GM12892 (cell line): ENCODE results near the gene MAPK14.
"Not testable (repeated sequence)": the region's sequence is repeated elsewhere in the genome, so short reads cannot be mapped to it uniquely, and the experiment has no call there.

Experiments used
- DNase-seq: peaks from one replicate; pipeline ENCODE4 v3.0.0; 2011; ENCODE audit not compliant: insufficient read length
- FAIRE-seq: peaks from 2 replicates; lab custom pipeline; 2011; peaks lifted over from hg19 to GRCh38; lab: Jason Lieb, UNC
- POLR2A ChIP-seq: IDR thresholded peaks from 2 replicates; pipeline ENCODE4 v1.6.1; 2011; ENCODE audit warnings: low read depth, low read length, control low read depth
- POLR2AphosphoS5 ChIP-seq: IDR thresholded peaks from 2 replicates; pipeline ENCODE4 v1.6.1; 2011; ENCODE audit warnings: low read depth, low read length, control low read depth
- TAF1 ChIP-seq: IDR thresholded peaks from 2 replicates; pipeline ENCODE4 v1.6.1; 2011; ENCODE audit warnings: low read depth, mild to moderate bottlenecking, control low read depth, low read length, borderline replicate concordance

MAPK14 gene

DNA sequence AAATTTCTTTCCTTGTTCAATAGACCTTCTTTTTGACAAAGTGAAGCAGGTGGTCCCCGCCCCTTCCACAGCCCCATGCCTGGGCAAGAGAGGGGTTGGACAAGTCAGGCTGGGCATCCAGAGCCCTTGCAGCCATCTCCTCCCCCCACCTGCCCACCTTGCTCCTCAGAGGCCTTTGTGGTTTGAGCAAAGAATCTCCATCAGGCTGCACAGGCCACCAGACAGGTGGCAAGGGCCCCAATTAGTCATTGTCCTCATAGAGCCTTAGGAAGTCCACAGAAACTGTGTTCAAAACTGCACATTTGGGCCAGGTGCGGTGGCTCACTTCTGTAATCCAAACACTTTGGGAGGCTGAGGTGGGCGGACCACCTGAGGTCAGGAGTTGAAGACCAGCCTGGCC lies 101.2 kb downstream of the MAPK14 start:
- FAIRE-seq (no peak), DNase-seq (no peak)
- TF ChIP-seq POLR2A (no peak), POLR2AphosphoS5 (no peak), TAF1 (no peak)

DNA sequence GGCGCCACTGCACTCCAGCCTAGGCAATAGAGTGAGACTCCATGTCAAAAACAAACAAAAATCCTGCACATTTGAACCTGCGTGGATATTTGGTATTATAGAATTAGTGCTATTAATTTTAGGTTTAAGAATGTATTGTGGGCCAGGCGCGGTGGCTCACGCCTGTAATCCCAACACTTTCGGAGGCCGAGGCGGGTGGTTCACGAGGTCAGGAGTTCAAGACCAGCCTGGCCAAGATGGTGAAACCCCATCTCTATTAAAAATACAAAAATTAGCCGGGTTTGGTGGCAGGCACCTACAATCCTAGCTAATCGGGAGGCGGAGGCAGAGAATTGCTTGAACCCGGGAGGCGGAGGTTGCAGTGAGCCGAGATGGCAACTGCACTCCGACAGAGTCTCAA lies 101.7 kb downstream of the MAPK14 start:
- FAIRE-seq, DNase-seq: not testable (repeated sequence)

DNA sequence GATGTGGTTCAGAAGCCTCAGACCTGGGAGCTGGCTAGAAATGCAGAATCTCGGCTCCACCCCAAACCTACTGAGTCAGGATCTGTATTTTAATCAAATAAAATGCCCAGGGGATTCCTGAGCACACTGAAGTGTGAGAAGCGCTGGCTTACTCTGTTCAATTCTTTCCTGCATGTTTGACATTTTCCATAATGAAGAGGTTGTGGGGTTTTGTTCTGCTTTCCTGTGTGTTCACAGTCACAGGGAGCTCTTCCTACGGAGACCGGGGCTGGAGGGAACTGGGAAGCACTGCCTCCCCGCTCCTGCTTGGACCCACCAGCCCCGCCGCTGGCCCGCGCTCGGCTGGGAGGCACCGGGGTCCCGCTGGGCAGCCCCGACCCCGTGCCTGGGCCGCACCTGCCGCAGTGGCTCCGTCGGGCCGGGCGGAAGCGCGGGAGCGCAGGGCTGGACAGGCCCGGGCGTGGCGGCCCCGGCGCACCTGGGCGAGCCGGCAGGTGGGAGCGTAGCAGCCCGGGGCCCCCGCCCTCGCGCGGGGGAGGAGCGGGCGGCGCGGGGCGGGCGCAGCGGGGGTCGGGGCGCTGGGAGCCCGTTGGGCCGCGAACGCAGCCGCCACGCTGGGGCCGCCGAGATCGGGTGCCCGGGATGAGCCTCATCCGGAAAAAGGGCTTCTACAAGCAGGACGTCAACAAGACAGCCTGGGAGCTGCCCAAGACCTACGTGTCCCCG lies 102.5 kb downstream of the MAPK14 start, which contains the start of gene MAPK13:
Gene MAPK13 (plus strand): TSS at position 573 of the 726 bp plus-strand sequence. CDS start 70 bp downstream, at position 643.
- FAIRE-seq (no peak), DNase-seq (peak; percentile 49)
- TF ChIP-seq POLR2AphosphoS5 = no peak
- no peak for TF ChIP-seq TAF1
- TF ChIP-seq POLR2A = no peak

DNA sequence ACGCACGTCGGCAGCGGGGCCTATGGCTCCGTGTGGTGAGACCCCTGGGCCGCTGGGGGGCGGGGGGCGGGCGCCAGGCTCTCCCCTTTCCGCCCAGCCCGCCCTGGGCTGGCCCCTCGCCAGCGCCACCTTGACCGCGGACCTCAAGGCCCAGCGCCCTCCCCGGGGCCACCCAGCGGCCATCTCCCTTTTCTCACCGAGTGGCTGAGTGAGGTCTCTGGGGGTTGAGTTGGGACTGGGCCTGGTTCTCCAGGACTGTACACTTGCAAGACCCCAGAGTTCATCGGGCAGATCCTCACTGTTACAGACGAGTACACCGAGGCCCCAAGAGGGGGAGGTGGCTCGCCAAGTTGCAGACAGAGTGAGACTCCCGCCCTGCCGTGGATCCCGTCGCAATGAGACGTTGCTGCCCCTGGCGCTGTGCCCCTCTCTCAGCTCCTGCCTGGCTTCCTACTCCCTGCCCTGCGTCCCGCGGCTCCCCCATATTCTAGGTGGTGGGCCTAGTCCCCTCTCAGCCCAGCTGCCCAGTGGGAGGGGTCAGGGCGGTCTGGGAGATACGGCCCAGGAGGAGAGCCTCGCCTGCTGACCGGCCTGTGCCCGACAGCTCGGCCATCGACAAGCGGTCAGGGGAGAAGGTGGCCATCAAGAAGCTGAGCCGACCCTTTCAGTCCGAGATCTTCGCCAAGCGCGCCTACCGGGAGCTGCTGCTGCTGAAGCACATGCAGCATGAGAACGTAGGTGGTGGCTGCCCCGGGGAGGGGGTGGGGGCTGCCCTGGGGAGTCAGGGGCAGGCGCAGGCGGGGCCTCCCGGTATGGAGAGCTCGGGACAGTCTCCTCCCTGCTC lies 103.3 kb downstream of the MAPK14 start:
- DNase-seq (peak; percentile 53), FAIRE-seq (peak; percentile 42)
- TF ChIP-seq TAF1 (no peak), POLR2A (no peak), POLR2AphosphoS5 (no peak)

DNA sequence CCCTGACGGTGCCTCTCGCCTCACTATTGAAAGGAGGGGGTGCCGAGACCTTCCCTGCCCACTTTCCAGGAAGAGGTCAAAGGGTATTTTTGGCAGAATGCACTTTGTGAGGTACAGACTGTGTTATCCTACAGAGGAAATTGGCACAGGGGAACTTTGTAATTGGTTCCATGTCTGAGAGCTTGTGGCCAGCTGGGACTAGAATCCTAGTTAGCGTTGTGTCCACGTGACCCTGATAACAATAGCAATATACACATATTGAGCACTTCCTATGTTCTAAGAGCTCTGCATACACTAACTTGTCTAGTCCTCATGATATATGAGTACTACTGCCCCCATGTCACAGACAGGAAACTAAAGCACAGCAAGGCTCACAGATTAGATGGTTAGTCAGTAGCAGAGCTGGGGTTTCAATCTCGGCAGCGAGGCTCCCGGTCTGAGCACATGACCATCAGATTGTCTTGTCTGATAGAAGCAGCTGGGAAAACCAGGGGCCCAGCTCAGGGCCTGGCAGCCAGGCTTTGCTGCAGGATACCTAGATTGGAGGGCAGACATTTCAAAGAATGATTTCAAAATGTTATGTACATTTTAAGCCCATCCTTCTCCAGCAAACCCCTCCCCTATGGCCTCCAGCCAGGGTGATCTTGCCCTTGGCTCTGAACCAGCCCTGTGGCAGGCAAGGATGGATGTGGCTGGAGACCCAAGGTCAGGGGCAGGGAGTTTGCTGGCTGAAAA lies 104.1 kb downstream of the MAPK14 start:
- FAIRE-seq (peak; percentile 90), DNase-seq (peak; percentile 67)
- TF ChIP-seq POLR2A (no peak), TAF1 (no peak), POLR2AphosphoS5 (no peak)

DNA sequence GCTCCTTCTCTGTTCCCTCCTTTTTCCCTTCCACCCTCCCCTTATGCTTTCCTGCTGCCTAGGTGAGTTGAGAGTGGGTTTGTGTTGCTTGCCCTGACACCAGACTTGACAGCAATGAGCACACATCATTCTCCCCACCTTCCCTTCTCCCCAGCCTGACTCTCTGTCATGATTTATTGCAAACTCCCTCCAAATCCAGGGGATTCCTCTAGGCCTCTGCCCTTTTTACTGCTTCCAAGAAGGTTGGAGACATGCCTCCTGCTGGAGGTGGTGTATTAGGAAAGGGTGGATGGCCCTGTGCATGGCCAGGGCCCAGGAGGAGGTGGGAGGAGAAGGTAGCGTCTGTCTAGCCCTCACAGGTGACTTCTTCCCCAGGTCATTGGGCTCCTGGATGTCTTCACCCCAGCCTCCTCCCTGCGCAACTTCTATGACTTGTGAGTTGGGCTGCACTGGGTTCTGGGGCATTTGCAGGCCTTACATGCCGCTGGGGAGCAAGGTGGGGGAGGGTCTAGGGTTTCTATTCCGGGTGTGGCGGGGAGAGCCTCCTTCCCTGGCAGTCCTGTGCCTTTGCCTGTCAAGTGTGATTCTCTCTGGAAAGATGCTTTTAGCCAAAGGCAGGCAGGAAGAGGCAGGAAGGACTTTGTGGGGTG lies 104.8 kb downstream of the MAPK14 start:
- no peak for DNase-seq
- FAIRE-seq = no peak
- no peak for TF ChIP-seq POLR2A
- TF ChIP-seq POLR2AphosphoS5 = no peak
- TF ChIP-seq TAF1 = no peak

DNA sequence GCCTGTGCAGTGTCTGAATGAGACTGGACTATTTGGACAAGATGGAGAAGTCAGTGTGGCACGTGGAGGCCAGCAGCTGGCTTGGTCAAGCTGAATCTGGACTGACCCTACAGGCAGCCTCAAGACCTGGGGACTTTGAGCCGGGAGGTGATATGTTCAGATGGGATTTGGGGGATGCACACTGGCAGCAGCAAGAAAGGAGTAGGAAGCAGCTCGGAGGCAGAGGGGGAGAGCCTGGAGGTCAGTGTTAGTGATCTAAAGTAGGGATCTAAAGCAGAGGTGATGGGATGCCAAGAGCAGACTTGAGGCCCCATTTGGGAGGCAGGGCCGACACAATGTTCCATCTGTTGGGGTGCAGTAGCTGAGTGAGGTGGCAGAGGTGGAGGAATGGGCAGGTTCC lies 105.5 kb downstream of the MAPK14 start:
- TF ChIP-seq TAF1 = no peak
- TF ChIP-seq POLR2AphosphoS5 = no peak
- TF ChIP-seq POLR2A = no peak
- FAIRE-seq (no peak), DNase-seq (no peak)

DNA sequence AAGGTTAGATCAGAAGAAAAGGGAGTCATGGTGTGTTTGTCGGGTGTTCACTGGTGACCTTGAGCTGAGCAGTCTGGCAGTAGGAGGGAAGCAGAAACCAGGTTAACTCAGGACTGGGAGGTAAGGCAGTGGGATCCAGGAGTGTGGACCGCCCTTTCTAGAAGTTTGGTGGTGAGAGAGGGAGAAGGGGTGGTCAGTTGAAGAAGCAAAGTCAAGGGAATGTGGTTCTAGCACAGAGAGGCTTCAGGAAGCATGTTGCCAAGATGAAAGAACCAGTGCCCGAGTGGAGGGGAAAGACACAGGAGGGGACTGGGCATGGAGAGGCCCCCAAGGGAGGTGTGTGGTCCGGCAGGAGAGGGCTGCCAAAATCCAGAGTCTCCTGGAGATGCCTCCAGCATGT lies 106.3 kb downstream of the MAPK14 start:
- no peak for FAIRE-seq
- no peak for DNase-seq
- TF ChIP-seq POLR2A (no peak), TAF1 (no peak), POLR2AphosphoS5 (no peak)

DNA sequence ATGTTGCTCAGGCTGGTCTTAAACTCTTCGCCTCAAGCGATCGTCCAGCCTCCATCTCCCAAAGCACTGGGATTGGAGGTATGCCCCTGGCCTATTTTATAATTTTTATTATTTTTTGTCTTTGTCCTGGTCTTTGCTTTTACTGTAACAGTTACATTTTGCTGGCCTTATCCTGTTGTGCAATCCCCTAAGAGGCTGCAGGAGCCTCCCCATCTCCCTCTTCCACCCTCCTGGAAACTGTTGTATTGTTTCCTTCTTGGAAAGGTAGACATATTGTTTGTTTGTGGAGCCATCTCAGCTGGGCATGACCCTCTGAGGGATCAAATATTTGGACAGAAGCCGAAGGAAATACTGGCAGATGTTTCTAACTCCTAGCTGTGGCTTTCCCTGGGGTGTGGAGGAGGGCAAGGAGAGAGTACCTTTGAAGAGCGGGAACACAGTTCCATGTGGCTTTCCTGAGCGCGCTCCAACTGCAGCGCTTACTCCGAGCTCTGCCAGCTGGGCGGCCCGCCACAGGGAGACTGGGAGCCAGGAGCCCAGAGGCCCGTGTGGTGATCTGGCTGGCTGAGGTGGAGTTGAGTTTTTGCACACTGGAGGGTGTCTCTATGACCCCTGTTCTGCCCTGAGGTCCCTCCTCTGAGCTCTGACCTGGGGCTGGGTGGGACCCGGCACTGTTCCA lies 107.6 kb downstream of the MAPK14 start:
- no peak for TF ChIP-seq POLR2AphosphoS5
- DNase-seq = no peak
- FAIRE-seq = no peak

DNA sequence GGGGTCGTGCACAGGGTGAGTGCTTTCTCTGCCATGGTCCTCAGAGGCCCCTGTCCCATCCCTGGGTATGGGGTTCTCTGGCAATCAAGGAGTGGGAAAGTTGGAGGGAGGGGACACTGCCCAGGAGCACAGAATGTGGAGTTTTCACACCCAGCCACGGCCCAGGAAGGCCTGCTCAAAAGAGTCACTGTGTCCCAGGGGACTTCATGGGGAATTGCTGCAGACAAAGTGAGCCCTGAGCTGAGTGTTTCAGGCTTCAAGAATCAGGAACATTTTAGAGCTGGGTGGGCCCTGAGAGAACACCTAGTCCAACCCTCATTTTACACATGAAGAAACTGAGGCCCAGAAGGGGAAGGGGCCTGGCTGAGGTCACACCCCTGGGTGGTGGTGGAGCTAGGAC lies 108.4 kb downstream of the MAPK14 start:
- DNase-seq = no peak
- FAIRE-seq = no peak
- TF ChIP-seq POLR2A (no peak), TAF1 (no peak), POLR2AphosphoS5 (no peak)

DNA sequence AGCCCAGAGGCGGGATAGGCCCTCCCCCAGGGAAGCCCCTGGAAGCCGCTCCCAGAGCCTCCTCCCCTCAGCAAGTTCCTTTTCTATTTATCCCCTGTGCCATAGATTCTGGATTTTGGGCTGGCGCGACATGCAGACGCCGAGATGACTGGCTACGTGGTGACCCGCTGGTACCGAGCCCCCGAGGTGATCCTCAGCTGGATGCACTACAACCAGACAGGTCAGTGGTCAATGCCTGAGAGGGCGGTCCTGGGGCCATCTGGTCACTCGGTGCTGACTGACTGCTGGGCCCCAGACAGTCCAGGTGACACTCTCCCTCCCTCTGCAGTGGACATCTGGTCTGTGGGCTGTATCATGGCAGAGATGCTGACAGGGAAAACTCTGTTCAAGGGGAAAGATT lies 108.9 kb downstream of the MAPK14 start:
- FAIRE-seq (no peak), DNase-seq (no peak)
- TF ChIP-seq POLR2AphosphoS5 (no peak), POLR2A (no peak), TAF1 (no peak)
